ENCODE data around the gene PTRH1.

PTRH1 gene

DNA sequence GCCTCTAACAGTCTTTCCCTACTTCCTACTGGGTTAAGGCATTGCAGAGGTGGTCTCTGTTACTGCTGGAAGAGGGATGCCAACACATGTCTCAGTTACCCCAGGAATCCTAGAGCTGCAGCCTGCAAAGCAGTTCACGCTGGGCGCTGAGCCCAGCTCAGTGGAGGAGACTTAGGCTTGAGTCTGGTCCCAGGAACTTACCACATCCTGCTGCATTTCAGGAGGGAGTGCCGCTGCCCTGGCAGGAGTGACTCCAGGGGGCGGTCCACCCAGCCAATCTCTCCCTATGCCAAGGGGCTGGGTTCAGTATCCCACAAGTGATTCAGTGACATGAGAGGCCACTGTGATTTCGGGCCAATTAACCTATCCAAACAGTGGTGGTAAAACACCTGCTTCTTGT, 8.0 kb upstream of the PTRH1 start:
- DNase-seq (ENCODE audit: low read depth): peak; percentile 88
- TF ChIP-seq, protein P1, sequence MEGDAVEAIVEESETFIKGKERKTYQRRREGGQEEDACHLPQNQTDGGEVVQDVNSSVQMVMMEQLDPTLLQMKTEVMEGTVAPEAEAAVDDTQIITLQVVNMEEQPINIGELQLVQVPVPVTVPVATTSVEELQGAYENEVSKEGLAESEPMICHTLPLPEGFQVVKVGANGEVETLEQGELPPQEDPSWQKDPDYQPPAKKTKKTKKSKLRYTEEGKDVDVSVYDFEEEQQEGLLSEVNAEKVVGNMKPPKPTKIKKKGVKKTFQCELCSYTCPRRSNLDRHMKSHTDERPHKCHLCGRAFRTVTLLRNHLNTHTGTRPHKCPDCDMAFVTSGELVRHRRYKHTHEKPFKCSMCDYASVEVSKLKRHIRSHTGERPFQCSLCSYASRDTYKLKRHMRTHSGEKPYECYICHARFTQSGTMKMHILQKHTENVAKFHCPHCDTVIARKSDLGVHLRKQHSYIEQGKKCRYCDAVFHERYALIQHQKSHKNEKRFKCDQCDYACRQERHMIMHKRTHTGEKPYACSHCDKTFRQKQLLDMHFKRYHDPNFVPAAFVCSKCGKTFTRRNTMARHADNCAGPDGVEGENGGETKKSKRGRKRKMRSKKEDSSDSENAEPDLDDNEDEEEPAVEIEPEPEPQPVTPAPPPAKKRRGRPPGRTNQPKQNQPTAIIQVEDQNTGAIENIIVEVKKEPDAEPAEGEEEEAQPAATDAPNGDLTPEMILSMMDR (conservative IDR thresholded peaks at IDR 0.05; ENCODE audit: low read length): peak; percentile 27; the same call in 1 of the 2 replicates

DNA sequence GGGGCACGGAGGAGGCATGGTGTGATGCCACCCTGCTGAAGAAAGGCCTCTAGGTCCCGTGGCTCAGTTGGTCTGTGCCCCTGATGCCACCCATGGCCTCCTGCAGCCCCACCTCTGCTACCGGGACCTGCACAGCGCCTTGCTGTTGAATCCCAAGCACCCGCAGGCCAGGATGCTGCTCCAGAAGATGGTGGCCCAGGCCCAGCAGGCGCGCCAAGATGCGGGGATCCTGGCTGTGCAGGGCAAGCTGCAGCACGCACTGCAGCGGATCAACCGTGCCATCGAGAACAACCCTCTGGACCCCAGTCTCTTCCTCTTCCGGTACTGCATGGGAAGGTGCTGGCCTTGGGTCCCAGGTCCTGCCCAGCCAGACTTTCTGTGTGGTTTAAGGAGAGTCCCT, 7.5 kb upstream of the PTRH1 start:
- DNase-seq (ENCODE audit: low read depth): no peak
- TF ChIP-seq, protein P1 (conservative IDR thresholded peaks at IDR 0.05; ENCODE audit: low read length): no peak
- no peak overlapping the region for H3K4me3 ChIP-seq (ENCODE audit: low read length)

More for the DNA sequence above, 8.0 kb upstream of the PTRH1 start:
- H3K4me3 ChIP-seq (ENCODE audit: low read length): no peak overlapping the region

DNA sequence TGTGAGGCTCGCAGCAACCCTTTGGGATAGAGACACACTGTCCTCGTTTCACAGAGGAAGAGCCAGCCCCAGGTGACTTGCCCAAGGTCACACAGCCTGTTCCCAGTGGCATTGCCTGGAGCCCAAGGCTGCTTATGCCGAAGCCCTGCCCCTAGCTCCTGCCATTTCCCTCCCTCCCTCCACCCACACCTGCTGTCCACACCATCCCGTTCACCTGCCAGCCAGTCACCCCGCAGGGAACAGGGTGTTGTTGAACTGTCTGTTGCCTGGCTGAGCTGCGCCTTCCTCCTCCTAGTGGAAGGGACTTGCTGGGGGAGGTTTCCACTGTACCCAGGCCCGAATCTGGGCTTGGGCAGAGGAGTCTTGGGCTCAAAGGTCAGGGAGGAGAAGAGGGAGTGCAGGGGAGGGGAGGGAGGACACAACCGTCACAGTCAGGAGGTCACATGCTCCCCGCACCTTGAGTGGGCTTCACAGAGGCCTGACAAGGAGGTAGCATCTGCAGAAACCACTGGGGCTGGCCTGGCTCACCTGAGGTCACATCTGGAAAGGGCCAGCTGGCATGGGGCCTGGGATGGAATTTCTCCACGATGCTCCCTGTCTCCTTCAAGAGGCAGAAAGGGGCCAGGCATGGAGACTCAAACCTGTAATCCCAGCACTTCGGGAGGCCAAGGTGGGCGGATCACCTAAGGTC, 6.7 kb upstream of the PTRH1 start:
- TF ChIP-seq, protein P1 (conservative IDR thresholded peaks at IDR 0.05; ENCODE audit: low read length): no peak
- DNase-seq (ENCODE audit: low read depth): no peak

DNA sequence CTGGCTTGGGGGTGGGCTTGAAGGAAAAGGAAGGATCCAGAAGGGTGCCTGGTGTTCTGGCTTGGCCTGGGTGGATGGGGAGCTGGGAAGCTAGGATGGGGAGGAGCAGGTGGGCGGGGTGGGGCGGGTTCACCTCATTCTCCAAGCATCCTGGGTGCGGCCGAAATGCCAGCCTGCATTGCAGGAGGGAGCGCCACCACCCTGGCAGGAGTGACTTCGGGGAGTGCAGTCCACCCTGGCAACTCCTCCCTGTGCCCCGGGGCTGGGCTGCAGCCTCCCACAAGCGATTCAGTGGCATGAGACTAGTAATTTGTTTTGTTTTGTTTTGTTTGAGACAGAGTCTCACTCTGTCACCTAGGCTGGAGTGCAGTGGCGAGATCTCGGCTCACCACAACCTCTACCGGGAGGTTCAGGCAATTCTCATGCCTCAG, 5.9 kb upstream of the PTRH1 start:
- no peak for DNase-seq (ENCODE audit: low read depth)
- H3K4me3 ChIP-seq (ENCODE audit: low read length): no peak overlapping the region
- TF ChIP-seq, protein P1 (conservative IDR thresholded peaks at IDR 0.05; ENCODE audit: low read length): no peak

More for the DNA sequence above, 6.7 kb upstream of the PTRH1 start:
- no peak overlapping the region for H3K4me3 ChIP-seq (ENCODE audit: low read length)

DNA sequence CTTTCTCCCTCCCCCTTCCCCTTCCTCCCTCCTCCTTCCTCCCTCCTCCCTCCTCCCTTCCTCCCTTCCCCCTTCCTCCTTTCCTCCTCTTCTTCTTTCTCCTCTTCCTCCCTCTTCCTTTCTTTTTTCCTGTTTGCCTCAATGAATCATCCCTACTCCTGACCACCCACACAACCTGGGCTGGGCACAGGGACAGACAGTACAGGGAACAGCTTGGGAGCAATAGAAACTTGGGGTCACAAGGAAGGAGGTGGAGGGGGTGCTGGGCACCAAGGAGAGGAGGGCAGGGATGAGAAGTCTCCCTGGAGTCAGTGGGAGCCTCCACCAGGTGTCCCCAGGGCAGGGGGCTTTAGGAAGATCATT, 5.4 kb upstream of the PTRH1 start:
- DNase-seq (ENCODE audit: low read depth): no peak
- no peak overlapping the region for H3K4me3 ChIP-seq (ENCODE audit: low read length)
- TF ChIP-seq, protein P1 (conservative IDR thresholded peaks at IDR 0.05; ENCODE audit: low read length): no peak

DNA sequence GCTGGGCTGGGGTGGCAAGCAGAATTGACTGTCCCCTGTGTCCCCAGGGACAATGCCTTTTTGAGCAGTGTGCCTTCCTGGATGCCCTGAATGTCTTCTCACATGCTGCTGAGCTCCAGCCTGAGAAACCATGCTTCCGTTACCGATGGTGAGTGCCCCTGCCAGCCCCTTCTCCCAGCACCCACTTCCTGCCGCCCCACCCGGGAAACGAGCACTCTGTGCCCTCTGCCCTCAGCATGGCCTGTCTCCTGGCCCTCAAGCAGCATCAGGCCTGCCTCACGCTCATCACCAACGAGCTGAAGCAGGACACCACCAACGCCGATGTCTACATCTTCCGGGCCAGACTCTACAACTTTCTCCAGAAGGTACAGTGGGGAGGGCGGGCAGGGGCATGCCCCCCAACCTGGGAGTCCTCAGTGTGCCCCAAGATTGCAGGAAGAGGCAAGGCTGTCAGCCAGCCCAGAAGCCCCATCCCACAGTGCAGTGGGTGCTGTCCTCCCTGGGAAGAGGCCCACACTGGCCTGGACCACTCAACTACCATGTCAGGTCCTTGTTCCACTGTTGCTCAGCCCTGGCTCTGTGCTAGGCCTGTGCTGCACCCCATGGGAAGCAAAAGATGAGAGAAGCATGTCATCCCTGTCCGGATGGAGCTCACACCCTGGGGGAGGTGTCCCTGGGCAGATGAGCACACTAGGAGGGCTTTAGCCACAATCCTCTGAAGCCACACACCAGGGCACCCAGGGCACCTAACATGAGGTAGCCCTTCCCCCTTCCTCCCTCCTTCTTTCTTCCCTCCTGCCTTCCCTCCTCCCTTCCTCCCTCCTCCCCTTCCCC, 4.8 kb upstream of the PTRH1 start:
- no peak for DNase-seq (ENCODE audit: low read depth)
- no peak overlapping the region for H3K4me3 ChIP-seq (ENCODE audit: low read length)
- TF ChIP-seq, protein P1 (conservative IDR thresholded peaks at IDR 0.05; ENCODE audit: low read length): no peak

DNA sequence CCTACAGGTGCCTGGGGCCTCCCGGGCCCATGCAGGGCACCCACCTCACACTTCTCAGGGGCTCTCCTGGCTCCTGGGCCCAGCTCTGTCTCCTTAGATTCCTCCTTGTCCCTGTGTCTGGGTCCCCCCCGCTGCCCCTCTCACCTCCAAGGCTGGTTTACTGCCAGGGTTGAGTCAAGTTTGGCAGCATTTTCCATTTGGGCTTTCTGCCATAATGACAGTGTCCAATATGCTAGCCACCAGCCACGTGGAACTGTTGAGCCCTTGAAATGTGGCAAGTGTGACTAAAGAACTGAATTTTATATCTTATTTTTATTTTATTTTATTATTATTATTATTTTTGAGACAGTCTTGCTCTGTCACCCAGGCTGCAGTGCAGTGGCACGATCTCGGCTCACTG, 2.3 kb upstream of the PTRH1 start:
- TF ChIP-seq, protein P1 (conservative IDR thresholded peaks at IDR 0.05; ENCODE audit: low read length): no peak

More for the DNA sequence above, 2.3 kb upstream of the PTRH1 start:
- no peak for DNase-seq (ENCODE audit: low read depth)
- no peak overlapping the region for H3K4me3 ChIP-seq (ENCODE audit: low read length)
